ENCODE results near the gene ARHGAP22. TPM values are rescaled to one million over a fixed set of nuclear protein-coding genes. Genes with fewer than 3 reads are reported as not detected.
A peak's percentile ranks its signal among the peaks of the same experiment; 100 is the strongest.

ARHGAP22 gene
- total and polyA plus RNA-seq, 2 donors = 5.5 to 8.5 TPM

DNA sequence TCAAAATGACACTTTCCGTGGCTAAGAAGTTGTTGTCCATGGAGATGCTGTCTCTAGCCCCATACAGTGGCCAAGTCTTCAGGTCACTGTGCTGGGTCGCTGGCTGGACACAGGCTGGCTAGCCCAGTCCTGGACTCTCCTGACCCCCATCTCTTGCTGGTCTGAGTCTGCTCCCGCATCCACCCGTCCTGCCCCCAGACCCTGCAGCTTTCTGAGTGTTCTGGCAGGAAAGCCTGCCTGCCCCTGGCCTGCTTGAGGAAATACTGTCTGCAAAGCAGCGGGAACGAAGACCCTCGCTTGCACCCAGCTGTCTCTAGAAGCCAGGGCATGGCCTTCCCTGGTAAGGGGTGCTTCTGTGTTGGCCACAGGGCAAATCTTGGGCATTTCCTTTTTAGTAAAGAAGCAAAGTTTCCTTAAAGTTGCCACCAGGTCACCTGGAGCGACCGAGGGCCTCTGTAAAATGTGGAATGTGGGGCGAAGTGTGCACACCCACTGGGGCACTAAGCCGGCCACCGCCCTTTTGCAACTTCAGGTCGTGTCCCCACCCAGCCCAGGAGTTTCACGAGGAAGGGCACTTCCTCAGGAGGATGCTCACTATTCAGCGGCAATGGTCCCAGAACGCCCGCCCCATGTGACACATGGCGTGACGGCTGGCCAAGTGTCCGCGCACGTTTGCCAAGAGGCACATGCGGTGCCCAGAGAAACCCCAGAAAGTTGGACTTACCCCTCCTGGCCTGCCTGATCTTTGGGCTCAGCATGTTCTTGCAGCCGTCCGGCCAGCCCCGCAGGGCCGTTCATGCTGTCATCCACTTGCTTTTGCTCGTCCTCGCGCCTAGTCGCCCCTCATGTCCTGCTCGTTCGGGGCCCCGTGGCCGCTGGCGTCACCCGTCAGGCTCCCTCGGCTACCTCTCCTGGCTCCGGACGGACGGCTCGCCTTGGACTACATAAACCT is 558 bp downstream of the ARHGAP22 start:
- Histone ChIP-seq H3K9me3 (ENCODE audit: control insufficient read depth in 2 of 2, insufficient read depth in 1 of 2, low read length in 1 of 2) (no peaks in the 10 kb centered on the region), H3K27me3 (ENCODE audit: control insufficient read depth in 2 of 2, insufficient read depth in 1 of 2, low read length in 1 of 2) (peaks cover 15 to 46% of the 10 kb centered on the region in 2 donors), H3K27ac (ENCODE audit: low read depth in 1 of 2, low read length in 1 of 2) (no peak overlapping the region), H3K36me3 (ENCODE audit: control insufficient read depth in 2 of 2, insufficient read depth in 2 of 2, low read length in 1 of 2) (no peaks in the 10 kb centered on the region), H3K4me1 (ENCODE audit: control insufficient read depth in 2 of 2, insufficient read depth in 2 of 2, low read length in 2 of 2) (peaks cover 0 to 9% of the 10 kb centered on the region in 2 donors), H3K4me3 (ENCODE audit: low read length in 2 of 2) (peak overlapping the region in 1 of 2 donors; percentile 8)
- no peak for DNase-seq (ENCODE audit: low read depth in 6 of 9, low spot score in 9 of 9)
- 35% methylated on average over 42 of the region's 42 CpGs for WGBS

DNA sequence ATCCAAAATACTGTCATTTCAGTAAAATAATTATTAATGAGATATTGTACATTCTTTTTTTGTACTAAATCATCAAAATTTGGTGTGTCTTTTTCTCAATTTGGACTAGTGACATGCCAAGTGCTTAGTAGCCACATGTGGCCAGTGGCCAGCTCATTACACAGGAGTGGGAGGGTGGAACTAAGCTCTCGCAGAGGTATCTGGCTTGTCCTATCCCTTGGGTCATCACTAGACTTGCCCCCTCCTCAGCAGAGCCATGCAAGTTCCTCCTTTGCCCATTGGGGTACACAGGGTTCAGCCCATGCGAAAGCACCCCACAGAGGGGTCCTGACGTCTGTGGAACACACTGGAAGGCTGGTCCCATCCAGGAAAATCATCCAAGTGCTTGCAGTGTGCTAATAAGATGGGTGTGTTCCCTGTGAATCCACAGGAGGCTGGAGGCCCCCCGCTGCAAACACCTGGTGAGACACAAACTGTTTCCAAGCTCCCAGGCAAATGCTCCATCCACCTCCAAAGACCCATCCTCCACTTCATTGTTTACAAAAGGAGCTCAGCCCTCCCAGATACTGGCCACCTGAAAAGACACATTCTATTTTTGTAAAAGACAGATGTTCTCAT is 1.3 kb downstream of the ARHGAP22 start:
- Histone ChIP-seq H3K27me3 (ENCODE audit: control insufficient read depth in 2 of 2, insufficient read depth in 1 of 2, low read length in 1 of 2) (peaks cover 15 to 46% of the 10 kb centered on the region in 2 donors), H3K36me3 (ENCODE audit: control insufficient read depth in 2 of 2, insufficient read depth in 2 of 2, low read length in 1 of 2) (no peaks in the 10 kb centered on the region), H3K4me3 (ENCODE audit: low read length in 2 of 2) (no peak overlapping the region), H3K4me1 (ENCODE audit: control insufficient read depth in 2 of 2, insufficient read depth in 2 of 2, low read length in 2 of 2) (peaks cover 0 to 9% of the 10 kb centered on the region in 2 donors), H3K27ac (ENCODE audit: low read depth in 1 of 2, low read length in 1 of 2) (no peak overlapping the region), H3K9me3 (ENCODE audit: control insufficient read depth in 2 of 2, insufficient read depth in 1 of 2, low read length in 1 of 2) (no peaks in the 10 kb centered on the region)
- no peak for DNase-seq (ENCODE audit: low read depth in 6 of 9, low spot score in 9 of 9)
- WGBS = 96% methylated on average over 4 of the region's 4 CpGs

DNA sequence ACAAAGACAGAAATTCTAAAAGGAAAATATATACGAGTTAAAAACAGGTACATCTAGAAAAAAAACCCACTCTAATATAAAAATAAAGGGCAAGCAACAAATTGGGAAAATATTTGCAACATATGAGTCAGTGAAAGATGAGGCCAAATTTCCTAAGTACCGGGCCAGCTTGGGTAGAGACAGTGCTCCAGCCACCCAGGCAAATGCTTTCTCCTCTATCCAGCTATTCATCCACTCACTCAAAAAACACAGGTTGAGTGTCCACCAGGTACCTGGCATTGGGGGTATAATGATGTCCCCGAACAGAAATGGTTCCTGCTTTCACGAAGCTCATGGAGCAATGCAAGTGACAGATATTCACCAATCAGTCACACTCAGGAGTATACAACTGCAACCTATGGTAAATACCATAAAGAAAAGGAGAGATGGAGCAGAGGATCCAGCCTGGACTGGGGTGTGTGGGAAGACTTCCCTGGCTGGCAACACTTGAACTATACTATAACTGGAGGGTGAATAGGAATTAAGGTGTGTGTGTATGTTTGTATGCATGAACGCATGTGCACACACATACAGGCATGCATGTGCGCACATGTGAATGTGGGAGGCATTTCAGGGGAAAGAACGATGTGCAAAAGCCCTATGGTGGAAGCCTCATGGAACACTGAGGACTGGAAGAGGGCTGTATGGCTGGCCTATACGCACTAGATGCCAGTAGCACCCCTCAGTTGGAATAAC is 2.3 kb downstream of the ARHGAP22 start:
- H3K4me3 ChIP-seq (ENCODE audit: low read length in 2 of 2) = no peak overlapping the region
- H3K27me3 ChIP-seq (ENCODE audit: control insufficient read depth in 2 of 2, insufficient read depth in 1 of 2, low read length in 1 of 2) = peaks cover 15 to 44% of the 10 kb centered on the region in 2 donors
- H3K36me3 ChIP-seq (ENCODE audit: control insufficient read depth in 2 of 2, insufficient read depth in 2 of 2, low read length in 1 of 2) = no peaks in the 10 kb centered on the region
- peaks cover 0 to 9% of the 10 kb centered on the region in 2 donors for H3K4me1 ChIP-seq (ENCODE audit: control insufficient read depth in 2 of 2, insufficient read depth in 2 of 2, low read length in 2 of 2)
- no peaks in the 10 kb centered on the region for H3K9me3 ChIP-seq (ENCODE audit: control insufficient read depth in 2 of 2, insufficient read depth in 1 of 2, low read length in 1 of 2)
- 95% methylated on average over 8 of the region's 8 CpGs for WGBS
- DNase-seq (ENCODE audit: low read depth in 6 of 9, low spot score in 9 of 9) = no peak
- no peak overlapping the region for H3K27ac ChIP-seq (ENCODE audit: low read depth in 1 of 2, low read length in 1 of 2)

DNA sequence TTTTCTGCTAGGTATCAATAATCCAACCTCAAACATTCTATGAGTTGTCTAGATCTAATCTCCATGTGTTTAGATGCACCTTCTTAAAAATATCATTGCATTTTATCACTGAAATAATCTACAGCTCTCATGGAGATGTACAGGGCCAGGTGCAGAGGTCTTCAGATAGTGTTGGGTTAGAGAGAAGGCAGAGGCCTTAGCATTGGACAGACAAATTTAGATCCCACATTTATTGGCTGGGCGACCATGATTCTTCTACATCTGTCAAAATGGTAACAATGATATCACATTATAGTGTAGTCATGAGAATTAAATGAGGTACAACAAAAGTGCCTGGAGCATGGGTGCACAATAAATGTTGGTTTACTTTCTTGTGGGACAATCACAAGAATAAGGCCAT is 3.1 kb downstream of the ARHGAP22 start:
- Histone ChIP-seq H3K9me3 (ENCODE audit: control insufficient read depth in 2 of 2, insufficient read depth in 1 of 2, low read length in 1 of 2) (no peaks in the 10 kb centered on the region), H3K4me3 (ENCODE audit: low read length in 2 of 2) (no peak overlapping the region), H3K36me3 (ENCODE audit: control insufficient read depth in 2 of 2, insufficient read depth in 2 of 2, low read length in 1 of 2) (no peaks in the 10 kb centered on the region), H3K27ac (ENCODE audit: low read depth in 1 of 2, low read length in 1 of 2) (no peak overlapping the region), H3K27me3 (ENCODE audit: control insufficient read depth in 2 of 2, insufficient read depth in 1 of 2, low read length in 1 of 2) (peaks cover 15 to 39% of the 10 kb centered on the region in 2 donors), H3K4me1 (ENCODE audit: control insufficient read depth in 2 of 2, insufficient read depth in 2 of 2, low read length in 2 of 2) (peaks cover 0 to 9% of the 10 kb centered on the region in 2 donors)
- 96% methylated on average over 1 of the region's 1 CpG for WGBS
- DNase-seq (ENCODE audit: low read depth in 6 of 9, low spot score in 9 of 9) = no peak

DNA sequence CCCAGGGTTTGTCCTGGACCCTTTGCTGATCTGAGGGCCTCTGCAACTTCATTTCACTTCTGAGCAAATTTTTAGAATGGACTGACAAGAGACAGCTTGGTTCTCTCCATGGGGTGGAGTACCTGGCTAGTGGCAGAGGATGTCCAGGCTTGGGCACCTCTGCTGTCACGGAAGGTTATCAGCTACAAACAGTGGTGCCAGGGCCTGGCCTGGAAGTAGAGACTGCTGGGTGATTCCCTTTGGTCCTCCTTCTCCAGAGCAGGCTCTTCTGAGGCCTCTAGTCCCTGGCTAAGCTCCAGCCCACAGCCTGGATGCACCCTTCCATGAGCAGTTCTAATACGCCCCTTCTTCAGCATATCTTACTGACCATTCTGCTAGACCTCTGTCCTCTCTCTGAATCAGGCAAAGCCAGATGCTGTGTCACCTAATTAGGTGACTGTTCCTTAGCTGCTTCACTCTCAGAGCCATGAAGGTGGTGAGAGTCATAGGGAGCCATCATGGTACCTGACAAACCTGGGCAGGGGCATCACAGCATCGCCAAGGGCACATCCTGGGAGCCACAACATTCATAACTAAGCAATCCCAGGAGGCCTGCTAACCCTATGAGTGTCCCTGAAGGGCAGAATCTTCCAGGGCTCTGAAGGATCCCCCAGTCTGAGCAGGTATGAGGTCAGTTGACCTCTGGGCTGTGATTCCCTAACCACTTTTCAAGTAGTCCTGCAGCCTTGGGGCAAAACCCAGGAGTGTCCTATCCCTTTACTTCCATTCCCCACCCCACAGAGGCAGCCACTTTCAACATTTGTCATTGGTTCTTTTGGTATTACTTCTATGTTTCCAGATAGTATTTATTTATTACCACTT is 4.0 kb downstream of the ARHGAP22 start:
- Histone ChIP-seq H3K27ac (ENCODE audit: low read depth in 1 of 2, low read length in 1 of 2) (no peak overlapping the region), H3K9me3 (ENCODE audit: control insufficient read depth in 2 of 2, insufficient read depth in 1 of 2, low read length in 1 of 2) (no peaks in the 10 kb centered on the region), H3K36me3 (ENCODE audit: control insufficient read depth in 2 of 2, insufficient read depth in 2 of 2, low read length in 1 of 2) (no peaks in the 10 kb centered on the region), H3K4me1 (ENCODE audit: control insufficient read depth in 2 of 2, insufficient read depth in 2 of 2, low read length in 2 of 2) (peaks cover 0 to 9% of the 10 kb centered on the region in 2 donors), H3K27me3 (ENCODE audit: control insufficient read depth in 2 of 2, insufficient read depth in 1 of 2, low read length in 1 of 2) (peaks cover 15 to 30% of the 10 kb centered on the region in 2 donors), H3K4me3 (ENCODE audit: low read length in 2 of 2) (no peak overlapping the region)
- DNase-seq (ENCODE audit: low read depth in 6 of 9, low spot score in 9 of 9) = no peak
- WGBS = 95% methylated on average over 3 of the region's 3 CpGs

DNA sequence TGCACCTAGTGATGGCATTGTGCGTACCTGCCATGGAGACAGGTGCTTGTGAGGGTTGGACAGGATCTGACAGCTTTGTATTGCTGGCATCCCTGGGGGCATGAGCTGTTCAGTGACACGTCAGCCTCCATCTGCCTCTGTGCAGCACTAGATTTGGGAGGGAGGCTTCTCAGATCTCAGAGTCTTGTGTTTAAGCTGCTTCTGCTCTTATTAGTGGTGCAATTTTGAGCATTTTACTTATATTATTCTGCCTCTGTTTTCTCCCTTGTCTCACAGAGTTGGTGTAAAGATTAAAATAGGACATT is 5.1 kb downstream of the ARHGAP22 start:
- H3K9me3 ChIP-seq (ENCODE audit: control insufficient read depth in 2 of 2, insufficient read depth in 1 of 2, low read length in 1 of 2) = no peaks in the 10 kb centered on the region
- 93% methylated on average over 2 of the region's 2 CpGs for WGBS
- H3K4me1 ChIP-seq (ENCODE audit: control insufficient read depth in 2 of 2, insufficient read depth in 2 of 2, low read length in 2 of 2) = peaks cover 0 to 3% of the 10 kb centered on the region in 2 donors
- no peak overlapping the region for H3K27ac ChIP-seq (ENCODE audit: low read depth in 1 of 2, low read length in 1 of 2)
- no peaks in the 10 kb centered on the region for H3K36me3 ChIP-seq (ENCODE audit: control insufficient read depth in 2 of 2, insufficient read depth in 2 of 2, low read length in 1 of 2)
- peaks cover 8 to 19% of the 10 kb centered on the region in 2 donors for H3K27me3 ChIP-seq (ENCODE audit: control insufficient read depth in 2 of 2, insufficient read depth in 1 of 2, low read length in 1 of 2)
- no peak overlapping the region for H3K4me3 ChIP-seq (ENCODE audit: low read length in 2 of 2)
- DNase-seq (ENCODE audit: low read depth in 6 of 9, low spot score in 9 of 9) = no peak

DNA sequence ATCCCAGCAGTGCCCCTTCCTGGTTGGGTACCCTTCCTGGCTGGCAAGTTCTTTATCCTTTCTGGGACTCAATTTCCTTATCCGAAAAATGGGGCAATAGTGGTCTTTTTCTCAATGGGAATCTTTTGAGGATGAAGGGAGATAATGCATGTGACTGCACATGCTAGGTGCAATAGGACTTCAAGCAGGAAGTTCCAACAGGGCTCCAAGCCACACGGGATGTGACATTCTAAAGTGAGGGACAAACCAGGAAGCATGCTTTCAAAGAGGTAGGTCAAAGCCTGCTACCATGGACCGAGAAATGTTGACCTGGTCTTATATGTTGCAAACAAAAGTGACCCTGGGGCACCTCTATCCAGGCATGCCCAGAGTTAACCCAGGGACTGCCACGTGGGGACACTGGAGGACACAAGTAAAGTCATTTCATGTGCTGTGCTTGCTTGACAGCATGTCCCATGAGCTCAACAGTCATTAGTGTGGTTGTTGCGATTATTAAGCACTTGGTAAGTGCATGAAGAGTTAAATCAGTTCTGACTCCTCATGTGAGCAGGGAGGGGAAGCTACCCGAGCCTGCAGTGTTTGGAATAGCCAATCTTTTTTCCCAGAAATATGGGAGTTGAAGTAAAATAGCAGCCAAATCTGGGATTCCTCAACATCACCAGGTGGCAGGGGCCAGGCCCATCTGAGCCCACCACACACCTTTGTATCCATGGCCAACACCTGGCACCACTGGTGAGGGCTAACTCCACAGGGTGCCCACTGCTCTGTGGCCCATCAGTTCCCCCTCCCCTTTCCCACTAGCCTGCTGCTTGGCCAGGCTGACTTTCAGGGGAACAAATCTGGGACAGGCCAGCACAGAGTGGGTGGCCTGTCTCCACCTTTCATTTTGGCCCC is 5.7 kb downstream of the ARHGAP22 start:
- peaks cover 2 to 13% of the 10 kb centered on the region in 2 donors for H3K27me3 ChIP-seq (ENCODE audit: control insufficient read depth in 2 of 2, insufficient read depth in 1 of 2, low read length in 1 of 2)
- no peaks in the 10 kb centered on the region for H3K36me3 ChIP-seq (ENCODE audit: control insufficient read depth in 2 of 2, insufficient read depth in 2 of 2, low read length in 1 of 2)
- H3K27ac ChIP-seq (ENCODE audit: low read depth in 1 of 2, low read length in 1 of 2) = no peak overlapping the region
- no peak for DNase-seq (ENCODE audit: low read depth in 6 of 9, low spot score in 9 of 9)
- no peaks in the 10 kb centered on the region for H3K9me3 ChIP-seq (ENCODE audit: control insufficient read depth in 2 of 2, insufficient read depth in 1 of 2, low read length in 1 of 2)
- 95% methylated on average over 6 of the region's 6 CpGs for WGBS
- H3K4me1 ChIP-seq (ENCODE audit: control insufficient read depth in 2 of 2, insufficient read depth in 2 of 2, low read length in 2 of 2) = no peaks in the 10 kb centered on the region
- no peak overlapping the region for H3K4me3 ChIP-seq (ENCODE audit: low read length in 2 of 2)
